Inflammatory macrophage (primary cell): ENCODE data around the gene LTA4H.
"Not testable (repeated sequence)": the region's sequence is repeated elsewhere in the genome, so short reads cannot be mapped to it uniquely, and the experiment has no call there.

Experiments
- DNase-seq, 2 donors: peaks; one replicate each; pipeline ENCODE4 v3.0.0-alpha.2; 2020 to 2022

Gene LTA4H

DNA sequence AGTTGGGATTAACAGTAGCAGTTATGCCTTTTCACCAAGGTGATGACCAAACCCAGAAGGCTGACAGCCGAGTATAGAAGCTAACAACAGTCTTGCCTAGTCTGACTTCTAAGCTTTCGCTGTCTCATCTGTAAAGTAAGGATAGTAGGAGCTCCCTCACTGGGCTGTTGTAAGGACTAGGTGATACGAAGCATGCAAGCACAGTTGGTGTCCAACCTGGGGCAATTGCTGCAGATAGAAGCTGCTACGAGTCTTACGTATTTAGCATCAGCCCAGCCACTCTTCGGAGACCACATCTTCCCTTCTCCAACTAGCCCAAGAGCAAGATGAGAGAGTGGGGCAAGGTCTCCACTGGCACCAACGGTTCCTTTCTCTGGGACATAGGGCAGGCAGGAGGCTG is 45.3 kb downstream of the LTA4H start:
- DNase-seq = no peak

- DNase-seq = no peak
Measured at GRCh38 chr12:95989504-95990123, 45.8 kb downstream of the LTA4H start.

GRCh38 chr12:95988506-95989275 is 46.7 kb downstream of the LTA4H start:
- DNase-seq = no peak

GRCh38 chr12:95986635-95987570 is 48.5 kb downstream of the LTA4H start:
- no peak for DNase-seq

- DNase-seq = no peak
Measured at GRCh38 chr12:95984682-95985081, 50.7 kb downstream of the LTA4H start.

DNA sequence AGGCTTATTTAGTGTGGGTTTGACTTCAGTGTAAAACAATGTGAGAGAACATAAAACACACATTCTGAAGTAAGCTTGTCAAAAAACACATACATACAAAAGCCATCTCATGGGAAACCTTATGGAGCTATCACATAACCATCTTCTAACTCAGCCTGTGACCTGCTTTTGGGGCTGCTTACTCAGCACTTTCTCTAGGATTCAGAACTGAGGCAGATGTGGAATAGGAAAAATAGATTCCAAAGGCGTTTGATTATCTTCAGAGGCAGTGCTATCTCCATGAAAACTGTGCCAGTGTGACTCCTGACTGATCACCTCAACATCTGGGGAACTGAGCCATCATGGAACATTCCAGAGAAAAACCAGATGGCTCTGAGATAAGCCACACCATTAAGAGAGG is 52.8 kb downstream of the LTA4H start:
- DNase-seq = no peak

- no peak for DNase-seq
Measured at GRCh38 chr12:95980437-95980836, 55.0 kb downstream of the LTA4H start.

DNA sequence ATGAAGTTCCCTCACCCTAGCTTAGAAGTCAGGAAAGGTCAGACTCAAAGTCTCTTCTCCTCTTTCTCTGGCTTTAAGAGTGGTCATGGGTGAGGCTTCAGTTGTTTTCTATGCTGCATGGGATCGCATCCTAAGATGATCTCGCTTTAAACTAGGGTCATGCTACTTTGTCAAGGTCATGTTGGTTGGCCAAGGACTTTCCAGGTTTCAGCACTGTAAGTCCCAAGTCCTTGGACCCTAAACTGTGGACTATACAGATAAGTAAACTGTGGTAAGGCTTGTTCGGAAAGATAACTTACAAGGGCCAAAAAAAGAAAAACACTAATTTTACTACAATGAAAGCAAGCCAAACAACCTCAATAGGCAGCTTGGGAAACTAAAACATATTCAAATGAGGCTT is 56.6 kb downstream of the LTA4H start:
- DNase-seq = no peak

DNA sequence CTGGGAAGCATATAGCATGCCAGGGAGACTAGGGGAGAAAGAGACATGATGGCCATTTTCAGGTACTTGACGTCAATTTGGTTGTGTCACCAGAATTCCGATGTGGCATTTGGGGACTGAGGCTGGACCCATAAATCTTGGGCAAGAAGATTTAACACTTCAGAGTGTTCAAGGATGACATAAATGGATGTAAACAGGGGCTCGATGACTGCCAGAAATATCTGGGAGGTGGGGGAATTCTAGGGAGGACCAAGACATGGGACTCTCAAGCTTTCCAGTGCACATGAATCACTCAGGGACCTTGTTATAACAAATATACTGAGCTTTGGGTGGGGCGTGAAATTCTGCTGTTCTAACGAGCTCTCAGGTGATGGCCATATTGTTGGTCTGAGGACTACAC is 57.0 kb downstream of the LTA4H start:
- DNase-seq = no peak

- DNase-seq = no peak
Measured at GRCh38 chr12:95977764-95978305, 57.6 kb downstream of the LTA4H start.

GRCh38 chr12:95976416-95976832 is 59.0 kb downstream of the LTA4H start:
- DNase-seq = no peak

DNA sequence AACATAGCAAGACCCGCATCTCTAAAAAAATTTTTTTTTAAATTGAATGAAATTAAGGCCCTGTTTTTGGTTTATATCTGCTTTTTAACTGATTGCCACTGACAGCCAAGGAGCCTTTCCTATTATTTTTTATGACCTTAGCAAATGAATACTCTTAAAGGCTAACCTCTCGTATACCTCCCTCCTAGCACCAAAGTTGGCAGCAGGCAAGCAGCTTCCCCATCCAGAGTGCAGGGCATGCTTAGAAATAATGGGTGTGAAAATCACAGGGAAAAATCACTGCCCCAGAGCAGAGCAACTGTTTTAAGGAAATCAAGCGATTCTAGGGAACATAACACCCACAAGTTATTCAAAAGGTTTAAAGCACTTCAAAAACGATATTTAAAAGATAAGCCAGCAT is 59.9 kb downstream of the LTA4H start:
- DNase-seq = no peak

DNA sequence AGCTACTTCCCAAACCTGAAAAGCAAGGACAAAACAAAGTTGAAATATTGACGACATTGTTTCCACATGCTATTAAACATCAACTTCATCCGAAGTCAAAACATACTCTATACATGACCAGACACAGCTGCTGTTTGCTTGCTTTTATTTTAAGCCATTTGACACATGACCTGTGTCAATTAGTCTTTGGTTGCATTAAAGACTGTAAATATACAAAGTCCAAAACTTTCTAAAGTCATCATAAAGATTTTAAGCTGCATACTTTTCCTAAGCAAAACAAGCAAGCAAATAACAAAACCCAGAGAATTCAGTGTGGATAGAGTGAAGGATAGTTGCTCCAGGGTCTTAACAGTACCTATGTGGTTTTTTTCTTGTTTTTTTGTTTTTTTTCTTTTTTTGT is 61.0 kb downstream of the LTA4H start:
- DNase-seq = no peak

GRCh38 chr12:95972832-95973456 is 62.4 kb downstream of the LTA4H start:
- no peak for DNase-seq

- no peak for DNase-seq
Measured at GRCh38 chr12:95970905-95971304, 64.5 kb downstream of the LTA4H start.

GRCh38 chr12:95969116-95969515 is 66.3 kb downstream of the LTA4H start:
- not testable (repeated sequence) for DNase-seq

GRCh38 chr12:95967301-95967700 is 68.1 kb downstream of the LTA4H start:
- DNase-seq = no peak

GRCh38 chr12:95966287-95966870 is 69.0 kb downstream of the LTA4H start:
- no peak for DNase-seq

DNA sequence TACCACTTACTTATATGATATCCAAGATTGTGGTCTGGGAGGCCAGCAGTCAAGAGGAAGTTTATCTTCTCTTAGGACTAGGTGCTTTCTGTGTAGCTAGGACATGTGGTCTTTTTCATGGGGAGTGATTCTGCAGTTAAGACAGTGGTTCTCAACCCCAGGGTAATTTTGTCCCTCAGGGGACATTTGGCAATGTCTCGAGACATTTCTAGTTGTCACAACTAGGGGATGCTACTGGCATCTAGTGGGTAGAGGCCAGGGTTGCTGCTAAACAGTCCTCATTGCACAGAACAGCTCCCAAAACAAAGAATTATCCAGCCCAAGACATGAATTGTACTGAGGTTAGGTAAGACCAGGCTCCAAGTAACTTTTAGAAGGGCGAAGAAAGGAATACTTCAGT is 72.3 kb downstream of the LTA4H start:
- peak; percentile 13 to 39 for DNase-seq

GRCh38 chr12:95962222-95962621 is 73.2 kb downstream of the LTA4H start:
- no peak for DNase-seq

DNA sequence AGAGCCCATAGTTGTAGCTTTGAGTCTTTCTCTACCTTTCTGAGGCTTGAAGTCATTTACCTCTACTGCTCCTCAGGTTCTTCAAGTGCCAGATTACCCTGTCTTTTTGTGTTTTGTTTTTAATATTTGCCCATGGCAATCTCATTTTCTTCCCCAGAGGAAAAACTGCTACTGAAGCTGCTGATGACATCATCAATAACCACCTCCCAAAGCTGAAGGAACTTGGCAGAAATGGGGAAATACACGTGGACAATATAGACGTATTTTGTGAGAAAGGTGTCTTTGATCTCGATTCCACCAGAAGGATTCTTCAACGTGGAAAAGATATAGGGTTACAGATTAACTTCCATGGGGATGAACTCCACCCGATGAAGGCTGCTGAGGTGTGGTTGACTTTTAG is 75.1 kb downstream of the LTA4H start:
- DNase-seq = no peak

GRCh38 chr12:95959107-95959506 is 76.3 kb downstream of the LTA4H start:
- DNase-seq = peak; percentile 48 to 56
